GM19351 (cell line): ENCODE measurements around the gene CREBZF.
A peak's percentile ranks its signal among the peaks of the same experiment; 100 is the strongest.
"Not testable (repeated sequence)": the region's sequence is repeated elsewhere in the genome, so short reads cannot be mapped to it uniquely, and the experiment has no call there.

Source experiments
- ATAC-seq: cut with Tn5 transposase; IDR thresholded peaks from one replicate; pipeline ENCODE4 v1.9.1; 2021; ENCODE audit warnings: mild to moderate bottlenecking, moderate library complexity; ENCODE audit not compliant: unreplicated experiment

Gene CREBZF

DNA sequence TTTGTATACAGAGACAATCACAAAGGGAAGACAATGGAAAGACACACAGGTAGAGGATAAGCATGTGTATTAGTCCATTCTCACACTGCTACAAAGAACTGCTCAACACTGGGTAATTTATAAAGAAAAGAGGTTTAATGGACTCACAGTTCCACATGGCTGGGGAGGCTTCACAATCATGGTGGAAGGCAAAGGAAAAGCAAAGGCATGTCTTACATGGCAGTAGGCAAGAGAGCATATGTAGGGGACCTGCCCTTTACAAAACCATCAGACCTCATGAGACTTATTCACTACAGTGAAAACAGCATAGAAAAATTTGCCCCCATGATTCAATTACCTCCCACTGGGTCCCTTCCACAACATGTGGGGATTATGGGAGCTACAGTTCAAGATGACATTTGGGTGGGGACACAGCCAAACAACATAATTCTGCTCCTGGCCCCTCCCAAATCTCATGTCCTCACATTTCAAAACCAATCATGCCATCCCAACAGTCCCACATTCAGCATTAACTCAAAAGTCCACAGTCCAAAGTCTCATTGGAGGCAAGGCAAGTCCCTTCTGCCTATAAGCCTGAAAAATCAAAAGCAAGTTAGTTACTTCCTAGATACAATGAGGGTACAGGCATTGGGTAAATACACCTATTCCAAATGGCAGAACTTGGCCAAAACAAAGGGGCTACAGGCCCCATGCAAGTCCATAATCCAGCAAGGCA lies 6.2 kb upstream of the CREBZF start:
- not testable (repeated sequence) for ATAC-seq

DNA sequence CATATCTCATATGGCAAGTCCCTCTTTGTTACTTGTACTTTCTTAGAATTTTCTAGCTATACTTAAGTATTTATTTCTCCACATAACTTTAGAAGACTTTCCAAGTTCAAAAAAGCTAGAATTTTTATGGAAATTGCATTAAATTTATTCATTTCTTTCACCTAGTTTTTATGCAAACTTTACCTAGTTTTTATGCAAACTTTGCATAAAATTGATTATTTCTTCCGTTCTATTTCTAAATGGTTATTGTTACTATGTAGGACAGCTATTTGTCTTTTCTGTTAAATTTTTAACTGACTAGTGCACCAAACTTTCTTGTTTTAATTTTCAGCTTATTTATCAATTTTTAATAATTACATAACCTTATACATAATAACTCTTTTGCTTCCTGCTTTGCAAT lies 3.2 kb upstream of the CREBZF start:
- no peak for ATAC-seq

DNA sequence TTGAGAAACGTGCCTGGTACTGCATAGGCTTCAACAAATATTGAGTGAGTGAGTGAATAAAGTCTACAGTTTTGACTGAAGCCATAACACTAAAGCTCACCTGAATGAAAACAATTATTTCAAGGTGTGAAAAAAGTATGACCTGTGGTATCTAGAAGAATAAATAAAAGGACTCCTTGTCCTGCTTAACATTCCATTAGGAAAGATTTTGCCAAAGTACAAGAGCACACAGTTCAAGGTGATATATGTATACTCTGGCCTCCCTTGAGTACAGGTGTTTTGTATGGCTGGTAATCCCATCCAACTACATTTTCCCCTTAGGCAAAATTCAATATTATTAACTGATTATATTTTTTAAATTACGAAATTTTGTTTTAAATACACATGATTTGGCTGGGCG lies 1.8 kb upstream of the CREBZF start:
- no peak for ATAC-seq

DNA sequence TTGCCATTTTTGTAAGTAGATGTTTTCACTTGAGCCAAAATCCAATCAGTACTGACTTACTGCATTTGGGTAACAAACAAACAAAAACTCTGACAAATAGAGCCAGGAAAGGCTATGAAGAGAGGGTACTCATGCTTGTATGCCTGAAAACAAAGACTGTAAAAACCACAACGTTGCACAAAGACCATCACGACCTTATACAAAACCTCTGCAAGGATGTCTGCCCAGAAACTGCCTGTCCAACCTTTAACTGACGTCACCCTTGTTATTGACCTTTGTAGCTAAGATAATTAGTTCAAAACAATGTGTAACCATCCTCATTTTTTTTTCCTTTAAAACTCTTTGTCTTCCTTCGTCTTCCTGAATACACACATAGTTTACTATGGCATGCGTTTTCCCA lies 804 bp upstream of the CREBZF start:
- ATAC-seq = no peak

DNA sequence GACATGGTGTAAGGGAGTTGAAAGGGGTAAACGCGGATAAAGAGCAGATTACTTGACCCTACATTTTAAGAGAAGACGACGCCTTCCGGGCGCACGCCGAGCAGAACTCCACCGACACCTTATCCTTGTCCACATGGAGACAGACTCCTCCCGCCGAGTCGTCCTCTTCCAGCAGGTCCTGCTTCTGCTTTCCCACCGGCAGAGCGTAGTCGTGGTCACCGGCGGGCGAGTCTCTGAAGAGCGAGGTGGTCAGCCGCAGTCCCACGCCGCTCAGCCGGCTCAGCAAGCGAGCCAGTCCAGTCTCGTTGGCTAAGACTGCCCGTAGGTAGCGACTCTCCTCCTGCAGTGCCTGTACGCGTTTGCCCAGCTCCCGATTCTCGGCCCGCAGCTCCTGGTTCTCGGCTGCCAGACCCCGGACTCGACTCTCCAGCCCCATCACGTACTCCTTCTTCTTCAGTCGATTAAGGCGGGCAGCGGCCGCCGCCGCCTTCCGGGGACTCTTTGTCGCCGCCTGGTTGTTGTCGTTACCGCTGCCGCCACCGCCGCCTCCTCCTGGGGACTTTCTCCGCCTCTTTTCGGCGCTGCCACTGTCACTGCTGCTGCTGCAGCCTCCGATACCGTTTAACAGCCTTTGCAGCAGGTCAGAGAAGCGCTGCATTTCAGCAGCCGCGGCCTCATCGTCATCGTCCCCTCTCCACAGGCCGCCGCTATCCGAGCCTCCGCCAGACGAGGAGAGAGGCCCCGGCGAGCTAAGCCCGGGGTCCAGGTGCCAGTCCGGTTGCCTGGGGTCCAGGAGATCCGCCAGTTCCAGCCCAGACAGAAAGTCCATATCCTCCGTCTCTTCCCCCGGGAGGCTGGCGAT lies 945 bp downstream of the CREBZF start:
- ATAC-seq = peak; percentile 68

DNA sequence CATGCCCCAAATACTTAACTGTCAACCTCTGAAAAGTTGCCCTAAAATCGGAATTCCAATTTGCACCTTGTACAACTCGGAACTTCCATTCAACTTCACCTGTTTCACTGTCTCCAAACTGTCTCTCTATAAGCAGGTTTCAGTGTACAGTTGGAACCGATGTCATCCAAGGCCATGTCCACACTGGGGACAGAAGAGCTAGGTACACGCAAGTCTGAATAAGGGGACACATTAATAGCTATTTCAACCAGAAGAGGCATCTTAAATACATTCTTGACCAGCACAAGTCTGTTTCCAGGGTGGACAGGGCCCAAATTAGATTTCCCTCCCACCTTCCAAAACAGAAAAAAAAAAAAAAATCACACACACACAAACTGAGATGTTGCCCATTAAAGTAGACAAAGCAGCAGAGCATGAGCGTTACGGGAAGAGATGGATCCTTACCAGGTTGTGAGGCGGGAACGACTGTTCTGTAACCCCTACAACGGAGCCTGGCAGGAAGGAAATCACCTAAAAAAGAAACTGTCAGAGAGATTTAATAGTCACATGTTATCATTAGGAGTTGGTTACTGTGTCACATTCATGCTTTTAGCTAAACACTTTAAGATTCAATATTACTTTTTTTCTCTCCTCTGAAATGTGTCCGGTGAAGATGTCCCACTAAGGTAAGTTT lies 1.7 kb downstream of the CREBZF start:
- ATAC-seq = no peak

DNA sequence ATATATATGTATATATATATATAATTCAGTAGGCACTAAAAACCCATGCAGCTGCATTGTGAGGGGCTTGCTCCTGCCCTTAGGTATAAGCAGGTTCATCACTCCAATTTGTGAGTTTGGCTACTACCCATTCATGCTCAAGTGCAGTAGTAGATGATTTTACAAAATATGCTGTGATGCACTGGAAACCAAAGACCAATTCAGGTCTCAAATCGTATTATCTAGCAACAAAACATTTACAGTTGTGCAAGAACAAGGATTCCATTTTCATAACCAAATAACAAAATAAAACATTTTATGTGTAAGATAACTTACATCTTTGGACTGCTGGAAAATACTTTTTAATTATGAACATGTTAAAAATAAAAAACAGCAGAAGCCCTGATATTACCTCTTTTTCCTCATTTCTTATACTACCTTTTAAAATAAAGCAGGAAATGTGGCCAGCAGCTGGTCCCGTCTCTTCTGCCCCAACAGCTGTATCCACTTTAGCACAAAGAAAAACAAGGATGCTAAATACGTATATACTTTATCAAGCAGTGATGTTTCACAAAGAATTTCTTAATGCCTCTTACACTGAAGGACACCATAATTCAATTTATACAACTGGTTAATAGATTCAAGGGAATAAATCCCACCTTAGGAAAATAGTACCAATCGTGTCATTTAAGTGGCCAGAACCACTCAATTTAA lies 2.8 kb downstream of the CREBZF start:
- no peak for ATAC-seq

DNA sequence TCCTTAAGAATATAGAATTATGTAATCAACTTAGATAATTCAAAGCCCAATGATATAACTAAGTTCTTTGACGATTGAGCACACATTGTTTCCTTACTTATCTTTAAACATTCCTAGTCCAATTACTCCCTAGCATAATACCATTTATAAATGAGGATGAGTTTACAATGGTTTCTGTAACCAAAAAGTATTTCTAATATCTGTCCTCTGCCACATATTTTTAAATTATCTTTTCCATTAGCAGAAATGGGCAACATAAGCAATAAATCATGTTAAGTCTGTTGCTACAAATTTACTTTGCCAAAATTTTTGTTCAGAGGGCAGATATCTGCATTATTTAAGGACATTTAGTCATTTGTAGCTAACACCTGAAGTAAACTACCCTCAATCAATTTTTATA lies 6.7 kb downstream of the CREBZF start:
- no peak for ATAC-seq

DNA sequence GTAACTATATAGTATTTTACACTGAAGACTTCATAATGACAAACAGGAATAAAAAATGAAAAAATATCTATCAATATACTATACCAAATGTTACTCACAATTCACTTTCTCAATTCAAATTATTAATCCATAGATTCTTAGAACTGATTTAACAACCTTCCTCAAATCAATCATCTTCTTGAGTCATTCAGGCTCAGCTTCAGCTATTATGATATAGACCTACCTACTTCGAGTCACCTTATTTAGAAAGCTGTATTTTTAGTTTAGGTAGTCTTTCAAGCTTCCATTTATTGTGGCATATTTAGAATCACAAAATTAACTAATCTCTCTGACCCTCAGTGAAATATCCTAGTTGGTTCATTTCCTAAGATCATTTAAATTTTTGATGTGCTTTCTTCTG lies 8.2 kb downstream of the CREBZF start:
- ATAC-seq = no peak

DNA sequence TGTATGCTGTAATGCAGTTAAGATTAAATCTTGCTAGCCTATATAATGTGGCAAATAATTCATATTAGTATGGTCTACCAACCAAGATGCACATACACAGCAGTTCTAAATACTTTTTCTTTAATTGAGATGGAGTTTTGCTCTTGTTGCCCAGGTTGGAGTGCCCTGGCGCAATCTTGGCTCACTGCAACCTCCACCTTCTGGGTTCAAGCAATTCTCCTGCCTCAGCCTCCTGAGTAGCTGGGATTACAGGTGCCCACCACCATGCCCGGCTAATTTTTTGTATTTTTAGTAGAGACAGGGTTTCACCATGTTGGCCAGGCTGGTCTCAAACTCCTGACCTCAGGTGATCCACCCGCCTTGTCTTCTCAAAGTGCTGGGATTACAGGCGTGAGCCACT lies 10.6 kb downstream of the CREBZF start:
- not testable (repeated sequence) for ATAC-seq

DNA sequence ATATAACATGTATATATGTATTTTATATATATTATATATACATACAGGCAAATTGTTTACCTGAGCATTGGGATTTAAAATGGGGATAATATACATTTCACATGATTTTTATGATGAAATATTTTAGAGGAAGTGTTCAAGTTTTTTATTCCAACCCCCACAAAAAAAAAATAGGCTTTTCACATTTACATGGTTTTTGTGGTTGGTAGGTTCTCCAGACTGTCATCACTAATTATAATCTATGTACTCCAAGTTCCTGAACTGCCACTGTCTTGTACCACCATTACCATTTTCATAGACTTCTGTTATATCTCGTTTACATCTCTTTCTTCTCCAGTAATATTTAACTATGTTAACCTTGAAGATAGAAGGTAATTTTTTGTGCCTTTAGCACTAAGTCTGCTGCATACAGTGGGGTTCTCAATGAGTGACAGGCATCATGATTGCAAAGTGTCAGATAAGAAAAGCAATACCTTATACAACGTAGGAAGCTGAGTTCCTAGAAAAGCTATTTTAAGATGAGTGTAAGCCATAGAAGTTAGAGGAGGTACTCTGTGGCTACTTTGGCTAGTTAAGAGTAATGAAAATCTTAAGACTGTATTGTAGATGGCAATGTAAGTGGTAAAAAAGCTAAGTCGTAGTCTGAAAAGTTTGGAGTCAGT lies 12.0 kb downstream of the CREBZF start:
- ATAC-seq = no peak

DNA sequence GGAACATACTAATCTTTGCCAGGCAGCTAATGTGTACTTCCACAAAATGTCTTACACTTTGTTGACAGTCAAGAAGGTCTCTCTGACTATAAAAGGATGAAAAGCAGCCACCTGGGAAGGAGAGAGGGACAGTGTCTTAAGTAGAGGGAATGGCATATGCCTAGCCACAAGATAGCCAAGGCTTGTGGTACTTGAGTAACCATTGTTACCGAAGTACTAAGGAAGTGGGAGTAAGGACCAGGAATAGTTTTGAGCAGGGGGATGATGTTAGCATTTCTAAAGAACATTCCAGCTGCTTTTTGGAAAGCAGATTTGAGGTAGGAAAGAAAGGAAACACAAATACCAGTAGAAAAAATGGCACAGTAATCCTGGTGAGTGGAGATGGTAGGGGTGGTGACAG lies 13.8 kb downstream of the CREBZF start:
- no peak for ATAC-seq

DNA sequence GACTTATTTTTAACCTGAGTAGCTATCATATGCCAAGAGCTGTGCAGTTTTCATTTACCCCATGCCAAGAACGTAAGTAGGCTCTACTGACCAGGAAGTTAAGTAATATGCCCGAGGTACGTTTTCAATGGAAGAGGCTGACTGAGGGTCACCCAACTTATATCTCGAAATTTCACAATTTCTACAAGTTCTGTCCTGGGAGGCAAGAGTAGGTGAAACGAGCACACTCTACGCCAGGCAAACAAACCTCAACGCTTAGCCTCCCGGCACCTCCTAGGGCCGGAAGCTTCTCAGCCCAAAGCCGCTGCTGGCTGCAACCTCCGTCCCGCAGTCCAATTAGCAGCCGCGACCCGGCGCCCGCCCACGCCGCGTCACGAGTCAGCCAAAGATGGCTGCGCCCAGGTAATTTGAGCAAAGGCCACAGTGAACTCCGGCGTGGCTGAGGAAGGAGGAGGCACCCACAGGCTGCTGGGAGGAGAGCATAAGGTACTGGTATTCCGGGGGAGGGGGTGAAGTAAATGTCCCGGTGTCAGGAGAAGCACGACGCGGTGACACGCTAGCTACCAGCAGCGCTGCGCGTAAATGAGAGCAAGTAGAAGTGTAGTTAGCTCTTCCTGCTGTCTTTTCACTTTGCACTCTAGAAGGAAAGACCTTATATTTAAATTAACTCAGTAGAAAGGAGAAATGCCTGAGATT lies 17.2 kb downstream of the CREBZF start, which contains the start of gene TMEM126A:
Gene TMEM126A (plus strand): TSS at position 364 of the 696 bp plus-strand sequence. CDS start 2,289 bp downstream, outside the sequence.
- peak; percentile 98 for ATAC-seq

DNA sequence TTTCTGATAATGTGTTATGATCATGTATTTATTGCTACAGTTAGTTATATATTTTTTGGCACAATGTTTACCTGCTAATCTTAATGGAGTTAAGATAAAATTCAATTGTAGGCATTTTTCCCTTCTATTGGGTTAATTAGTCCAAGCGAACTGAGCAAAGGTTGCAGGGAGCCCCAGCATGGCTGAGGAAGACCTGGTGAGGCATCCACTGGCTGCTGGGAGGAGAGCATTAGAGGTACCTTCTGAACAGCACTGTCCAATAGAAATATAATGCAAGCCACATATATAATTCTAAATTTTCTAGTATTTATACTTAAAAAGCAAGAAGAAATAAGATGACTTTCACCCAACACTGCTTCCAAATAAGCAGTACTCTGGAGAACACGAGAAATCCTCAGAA lies 17.9 kb downstream of the CREBZF start:
- peak; percentile 6 for ATAC-seq

DNA sequence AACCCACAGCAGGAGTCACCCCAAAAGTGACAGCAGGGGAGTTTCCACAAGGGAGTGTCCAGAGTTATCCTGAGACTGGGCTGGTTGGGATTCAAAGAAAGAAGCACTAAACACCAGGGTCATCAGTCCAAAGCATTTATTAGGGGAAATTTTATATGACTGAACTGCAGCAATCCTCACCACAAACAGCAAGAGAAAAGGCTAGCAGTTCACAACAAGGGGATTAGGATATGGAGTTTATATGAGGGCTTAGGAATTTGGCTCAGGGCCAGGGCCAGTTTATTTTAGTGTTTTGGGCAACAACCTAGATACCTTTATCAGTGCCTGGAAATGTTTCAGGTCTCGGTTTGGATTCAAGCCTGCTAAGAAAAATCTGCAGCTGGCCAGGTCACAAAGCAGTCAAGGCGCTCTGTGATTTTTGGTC lies 21.7 kb downstream of the CREBZF start:
- no peak for ATAC-seq

DNA sequence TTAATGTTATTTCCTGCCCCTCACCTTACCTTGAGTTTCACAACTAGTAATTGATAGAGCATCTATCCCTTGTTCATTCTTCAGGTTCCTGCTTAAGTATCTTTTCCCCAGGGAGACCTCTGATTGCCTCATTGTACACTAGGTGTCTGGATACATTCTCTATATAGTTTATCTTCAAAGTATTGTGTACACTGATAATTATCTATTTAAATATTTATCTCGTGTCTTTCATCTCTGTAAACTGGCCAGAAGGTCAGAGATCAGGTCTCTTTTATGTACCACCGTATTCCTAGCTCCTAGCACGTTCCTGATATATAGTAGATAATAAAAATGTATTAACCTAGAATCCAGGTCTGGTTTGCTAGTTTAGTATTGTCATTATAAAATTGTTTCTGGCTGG lies 30.2 kb downstream of the CREBZF start:
- no peak for ATAC-seq

DNA sequence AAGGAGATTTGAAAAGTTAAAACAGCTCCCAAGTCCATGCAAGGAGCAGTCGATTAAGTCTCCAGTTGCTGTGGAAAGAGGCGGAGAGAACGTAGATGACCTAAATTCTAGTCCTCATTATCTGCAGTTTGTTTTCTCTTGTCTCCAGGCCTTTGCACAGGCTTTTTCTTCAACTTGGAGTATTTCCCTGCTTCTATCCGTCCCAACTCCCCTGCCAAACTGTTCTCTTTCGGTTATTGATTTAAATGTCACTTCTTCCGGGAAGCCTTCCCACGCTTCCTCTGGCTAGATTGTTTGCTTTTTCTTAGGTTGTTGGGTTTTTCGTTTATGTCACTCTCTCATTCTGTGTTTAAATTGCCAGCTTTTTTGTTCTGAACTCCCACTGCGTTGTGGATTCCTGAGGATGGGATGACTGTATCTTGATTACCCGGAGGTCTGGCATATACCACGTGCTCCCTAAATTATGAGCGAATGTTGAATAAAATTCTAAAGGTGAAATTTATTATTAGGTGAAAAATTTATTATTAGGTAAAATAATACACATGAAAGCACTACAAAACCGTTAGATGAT lies 36.1 kb downstream of the CREBZF start:
- ATAC-seq = peak; percentile 5

DNA sequence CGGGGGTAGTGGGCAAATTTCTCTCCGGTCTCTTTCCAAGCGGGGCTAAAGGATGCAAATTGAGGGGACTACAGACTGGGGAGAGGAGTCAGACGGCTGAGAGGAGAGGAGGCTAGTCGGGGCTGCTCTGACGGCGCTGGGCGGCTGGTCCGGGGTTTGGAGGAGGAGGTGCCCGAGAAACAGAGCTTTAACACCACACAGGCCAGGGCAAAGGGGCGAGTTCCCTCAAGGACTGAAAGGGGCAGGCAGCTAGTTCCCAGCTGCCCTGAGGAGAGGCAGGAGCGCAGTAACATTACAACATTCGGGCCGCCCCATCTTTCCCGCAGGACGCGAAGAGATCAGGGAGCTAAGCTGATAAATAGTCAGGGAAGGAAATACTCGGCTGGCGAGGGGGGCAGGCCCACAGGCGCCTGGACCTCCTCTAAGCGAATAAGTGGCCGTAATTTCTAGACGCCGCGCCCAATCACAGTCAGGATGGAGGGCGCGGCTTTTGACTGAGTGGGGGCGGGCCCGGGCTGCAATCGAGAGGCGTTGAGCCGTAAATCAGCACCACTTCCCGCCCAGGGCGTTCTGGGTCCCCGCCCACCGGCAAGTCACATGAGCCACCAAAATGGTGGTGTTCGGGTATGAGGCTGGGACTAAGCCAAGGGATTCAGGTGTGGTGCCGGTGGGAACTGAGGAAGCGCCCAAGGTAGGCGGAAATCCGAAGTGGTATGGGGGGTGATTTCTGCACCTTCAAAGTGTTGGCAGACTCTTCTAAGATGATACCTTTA lies 36.7 kb downstream of the CREBZF start, which contains the start of gene TMEM126B:
Gene TMEM126B (plus strand): TSS at position 596 of the 773 bp plus-strand sequence. CDS start 15 bp downstream, at position 611.
- peak; percentile 97 for ATAC-seq
